NB4 (cell line): Measurements from ENCODE around the gene CCDC89.

Experiments
- CTCF ChIP-seq: IDR thresholded peaks from one replicate; pipeline ENCODE4 v1.5.1; 2012; ENCODE audit warnings: low read depth, low read length
- MYC ChIP-seq: IDR thresholded peaks from 2 replicates; pipeline ENCODE4 v1.6.1; 2011; ENCODE audit warnings: low read depth, low read length
- POLR2A ChIP-seq: IDR thresholded peaks from 2 replicates; pipeline ENCODE4 v1.6.1; 2011; ENCODE audit warnings: mild to moderate bottlenecking; ENCODE audit not compliant: insufficient read length; ENCODE audit errors: extremely low read depth

- no peak for TF ChIP-seq POLR2A
- TF ChIP-seq CTCF, result no peak
- TF ChIP-seq MYC, result no peak
These were observed 27.8 kb downstream of the CCDC89 start for GRCh38 chr11:85658180-85658579.
